ENCODE results near the gene MAGOH.

The MAGOH gene

DNA sequence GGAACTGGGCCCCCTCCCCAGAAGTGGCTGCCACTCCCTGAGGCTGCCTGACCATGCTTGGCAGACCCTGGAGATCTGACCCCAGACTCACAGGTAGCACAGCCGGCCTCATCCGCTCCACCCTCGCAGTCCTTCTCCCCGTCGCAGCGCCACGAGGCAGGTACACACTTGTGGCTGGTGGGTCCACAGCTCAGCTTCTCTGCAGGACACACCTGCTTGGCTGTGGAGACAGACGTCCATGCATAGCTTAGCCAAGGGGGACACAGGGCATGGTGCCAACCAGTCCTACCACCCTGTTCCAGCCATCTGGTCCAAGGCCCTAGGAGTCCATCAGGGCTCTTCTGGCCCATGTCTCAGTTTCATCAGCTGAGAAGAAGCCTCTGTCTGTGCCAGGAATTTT is 42.2 kb upstream of the MAGOH start:
- Histone ChIP-seq H3K4me1 (ENCODE audit: insufficient read depth, low read length) (no peaks in the 10 kb centered on the region), H3K9ac (ENCODE audit: low read depth, low read length) (no peak overlapping the region), H2AFZ (ENCODE audit: low read depth, low read length) (no peak overlapping the region), H4K20me1 (ENCODE audit: insufficient read depth, low read length) (peaks cover 45% of the 10 kb centered on the region), H3K79me2 (ENCODE audit: insufficient read depth, low read length) (peaks cover 6% of the 10 kb centered on the region; the same call in 1 of the 2 replicates), H3K27me3 (ENCODE audit: insufficient read depth, low read length, poor library complexity) (no peaks in the 10 kb centered on the region), H3K4me2 (ENCODE audit: insufficient read depth, low read length) (no peak overlapping the region), H3K36me3 (ENCODE audit: insufficient read depth, low read length) (peaks cover 86% of the 10 kb centered on the region), H3K9me3 (ENCODE audit: insufficient read depth, low read length, severe bottlenecking) (no peaks in the 10 kb centered on the region), H3K27ac (ENCODE audit: low read length) (no peak overlapping the region), H3K4me3 (ENCODE audit: low read depth in 1 of 2, low read length in 2 of 2) (no peak overlapping the region)
- DNase-seq (no peak), ATAC-seq (ENCODE audit: insufficient read depth, low read depth) (no peak)
- TF ChIP-seq, protein P1, sequence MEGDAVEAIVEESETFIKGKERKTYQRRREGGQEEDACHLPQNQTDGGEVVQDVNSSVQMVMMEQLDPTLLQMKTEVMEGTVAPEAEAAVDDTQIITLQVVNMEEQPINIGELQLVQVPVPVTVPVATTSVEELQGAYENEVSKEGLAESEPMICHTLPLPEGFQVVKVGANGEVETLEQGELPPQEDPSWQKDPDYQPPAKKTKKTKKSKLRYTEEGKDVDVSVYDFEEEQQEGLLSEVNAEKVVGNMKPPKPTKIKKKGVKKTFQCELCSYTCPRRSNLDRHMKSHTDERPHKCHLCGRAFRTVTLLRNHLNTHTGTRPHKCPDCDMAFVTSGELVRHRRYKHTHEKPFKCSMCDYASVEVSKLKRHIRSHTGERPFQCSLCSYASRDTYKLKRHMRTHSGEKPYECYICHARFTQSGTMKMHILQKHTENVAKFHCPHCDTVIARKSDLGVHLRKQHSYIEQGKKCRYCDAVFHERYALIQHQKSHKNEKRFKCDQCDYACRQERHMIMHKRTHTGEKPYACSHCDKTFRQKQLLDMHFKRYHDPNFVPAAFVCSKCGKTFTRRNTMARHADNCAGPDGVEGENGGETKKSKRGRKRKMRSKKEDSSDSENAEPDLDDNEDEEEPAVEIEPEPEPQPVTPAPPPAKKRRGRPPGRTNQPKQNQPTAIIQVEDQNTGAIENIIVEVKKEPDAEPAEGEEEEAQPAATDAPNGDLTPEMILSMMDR (IDR thresholded peaks at IDR 0.05; ENCODE audit: borderline replicate concordance, extremely low read depth, low read length, poor library complexity, severe bottlenecking) = no peak
- TF ChIP-seq EZH2 (IDR thresholded peaks at IDR 0.05; ENCODE audit: borderline replicate concordance, low read depth, low read length, severe bottlenecking) = no peak

DNA sequence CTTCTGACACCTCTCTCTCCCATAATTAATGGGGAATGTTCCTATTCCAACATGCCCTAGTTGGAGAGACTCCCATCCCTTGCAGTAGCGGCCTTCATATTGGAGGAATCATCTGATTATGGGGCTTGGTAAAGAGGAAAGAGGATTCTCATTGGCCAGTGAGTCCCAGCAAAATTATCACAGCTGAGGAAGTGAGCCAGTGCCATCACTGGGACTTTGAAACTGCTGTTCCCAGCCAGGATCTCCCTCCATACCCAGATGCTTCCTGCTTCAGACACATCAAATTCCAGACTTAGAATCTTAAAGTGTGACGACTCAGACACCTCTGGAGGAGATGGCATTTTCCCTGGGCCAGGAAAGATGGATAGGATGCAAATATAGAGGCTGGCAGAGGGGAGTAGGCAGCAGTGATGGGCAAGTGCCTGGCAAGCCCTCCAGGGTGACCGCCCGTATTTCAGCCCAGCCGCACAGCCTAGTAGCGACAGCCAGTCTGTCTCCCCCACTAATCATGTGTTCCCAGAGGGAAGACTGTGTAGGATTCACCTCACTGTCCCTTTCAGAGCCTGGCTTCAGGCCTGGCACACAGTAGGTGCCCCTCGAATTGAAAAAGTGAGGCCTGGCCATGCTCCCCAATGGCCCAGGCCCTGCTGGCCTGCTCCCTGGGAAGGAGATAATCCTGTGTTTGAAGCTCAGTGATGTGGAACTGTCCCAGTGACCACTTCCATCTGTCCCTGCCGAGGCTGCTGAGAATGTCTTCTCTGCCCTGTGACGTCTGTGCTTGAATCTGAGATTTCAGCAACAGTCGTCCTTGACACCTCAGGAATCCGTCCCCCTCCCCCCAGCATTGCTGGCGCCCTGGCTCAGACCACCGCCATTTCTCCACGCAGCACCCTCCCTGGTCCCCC is 41.2 kb upstream of the MAGOH start:
- Histone ChIP-seq H4K20me1 (ENCODE audit: insufficient read depth, low read length) (peaks cover 44% of the 10 kb centered on the region), H3K27me3 (ENCODE audit: insufficient read depth, low read length, poor library complexity) (no peaks in the 10 kb centered on the region), H3K79me2 (ENCODE audit: insufficient read depth, low read length) (no peaks in the 10 kb centered on the region; the same call in 1 of the 2 replicates), H3K9me3 (ENCODE audit: insufficient read depth, low read length, severe bottlenecking) (no peaks in the 10 kb centered on the region), H3K4me2 (ENCODE audit: insufficient read depth, low read length) (no peak overlapping the region), H3K4me3 (ENCODE audit: low read depth in 1 of 2, low read length in 2 of 2) (no peak overlapping the region), H2AFZ (ENCODE audit: low read depth, low read length) (no peak overlapping the region), H3K27ac (ENCODE audit: low read length) (no peak overlapping the region), H3K36me3 (ENCODE audit: insufficient read depth, low read length) (peaks cover 86% of the 10 kb centered on the region), H3K4me1 (ENCODE audit: insufficient read depth, low read length) (no peaks in the 10 kb centered on the region), H3K9ac (ENCODE audit: low read depth, low read length) (no peak overlapping the region)
- ATAC-seq (ENCODE audit: insufficient read depth, low read depth) (no peak), DNase-seq (no peak)
- no peak for TF ChIP-seq EZH2 (IDR thresholded peaks at IDR 0.05; ENCODE audit: borderline replicate concordance, low read depth, low read length, severe bottlenecking)
- TF ChIP-seq, protein P1 (IDR thresholded peaks at IDR 0.05; ENCODE audit: borderline replicate concordance, extremely low read depth, low read length, poor library complexity, severe bottlenecking) = no peak

DNA sequence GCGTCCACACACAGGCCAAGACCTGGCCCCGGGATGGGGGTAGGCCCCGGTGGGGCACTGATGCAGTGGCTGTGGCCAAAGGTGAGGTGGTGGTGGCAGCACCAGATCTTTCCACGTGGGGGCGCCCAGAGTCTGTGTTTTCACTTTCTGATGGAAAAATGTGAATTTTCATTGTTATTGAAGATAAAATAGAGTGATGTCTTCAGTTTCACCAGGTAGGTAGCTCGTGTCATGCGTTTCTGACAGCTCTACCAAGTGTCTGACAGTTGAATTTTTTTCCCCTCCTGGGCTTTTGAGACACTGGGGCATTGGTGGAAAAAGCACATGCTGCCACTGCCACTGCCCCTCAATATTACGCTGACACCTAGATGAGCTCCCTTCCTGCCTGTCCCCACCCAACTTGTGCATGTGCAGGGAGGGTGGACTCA is 40.0 kb upstream of the MAGOH start:
- DNase-seq = peak; percentile 61
- Histone ChIP-seq H3K4me1 (ENCODE audit: insufficient read depth, low read length) (no peaks in the 10 kb centered on the region), H3K4me2 (ENCODE audit: insufficient read depth, low read length) (no peak overlapping the region), H3K27ac (ENCODE audit: low read length) (no peak overlapping the region), H3K9ac (ENCODE audit: low read depth, low read length) (no peak overlapping the region), H3K9me3 (ENCODE audit: insufficient read depth, low read length, severe bottlenecking) (no peaks in the 10 kb centered on the region), H3K79me2 (ENCODE audit: insufficient read depth, low read length) (no peaks in the 10 kb centered on the region), H3K36me3 (ENCODE audit: insufficient read depth, low read length) (peaks cover 93% of the 10 kb centered on the region), H2AFZ (ENCODE audit: low read depth, low read length) (no peak overlapping the region), H3K4me3 (ENCODE audit: low read depth in 1 of 2, low read length in 2 of 2) (no peak overlapping the region), H4K20me1 (ENCODE audit: insufficient read depth, low read length) (peaks cover 44% of the 10 kb centered on the region), H3K27me3 (ENCODE audit: insufficient read depth, low read length, poor library complexity) (no peaks in the 10 kb centered on the region)
- TF ChIP-seq, protein P1 (IDR thresholded peaks at IDR 0.05; ENCODE audit: borderline replicate concordance, extremely low read depth, low read length, poor library complexity, severe bottlenecking) = peak; percentile 88
- no peak for TF ChIP-seq EZH2 (IDR thresholded peaks at IDR 0.05; ENCODE audit: borderline replicate concordance, low read depth, low read length, severe bottlenecking)
- peak; percentile 71 for ATAC-seq (ENCODE audit: insufficient read depth, low read depth)

All from DND-41 (cell line).